IPS DF 19.7 (cell line): ENCODE results near the gene CASZ1.

Experiments
- DNase-seq: peaks from one replicate; pipeline ENCODE4 v3.0.0-alpha.2; 2013; ENCODE audit warnings: low read depth, low spot score

CASZ1 gene

GRCh38 chr1:10685196-10685807, 111.1 kb downstream of the CASZ1 start:
- DNase-seq = no peak

GRCh38 chr1:10684221-10684620, 112.2 kb downstream of the CASZ1 start:
- no peak for DNase-seq

DNA sequence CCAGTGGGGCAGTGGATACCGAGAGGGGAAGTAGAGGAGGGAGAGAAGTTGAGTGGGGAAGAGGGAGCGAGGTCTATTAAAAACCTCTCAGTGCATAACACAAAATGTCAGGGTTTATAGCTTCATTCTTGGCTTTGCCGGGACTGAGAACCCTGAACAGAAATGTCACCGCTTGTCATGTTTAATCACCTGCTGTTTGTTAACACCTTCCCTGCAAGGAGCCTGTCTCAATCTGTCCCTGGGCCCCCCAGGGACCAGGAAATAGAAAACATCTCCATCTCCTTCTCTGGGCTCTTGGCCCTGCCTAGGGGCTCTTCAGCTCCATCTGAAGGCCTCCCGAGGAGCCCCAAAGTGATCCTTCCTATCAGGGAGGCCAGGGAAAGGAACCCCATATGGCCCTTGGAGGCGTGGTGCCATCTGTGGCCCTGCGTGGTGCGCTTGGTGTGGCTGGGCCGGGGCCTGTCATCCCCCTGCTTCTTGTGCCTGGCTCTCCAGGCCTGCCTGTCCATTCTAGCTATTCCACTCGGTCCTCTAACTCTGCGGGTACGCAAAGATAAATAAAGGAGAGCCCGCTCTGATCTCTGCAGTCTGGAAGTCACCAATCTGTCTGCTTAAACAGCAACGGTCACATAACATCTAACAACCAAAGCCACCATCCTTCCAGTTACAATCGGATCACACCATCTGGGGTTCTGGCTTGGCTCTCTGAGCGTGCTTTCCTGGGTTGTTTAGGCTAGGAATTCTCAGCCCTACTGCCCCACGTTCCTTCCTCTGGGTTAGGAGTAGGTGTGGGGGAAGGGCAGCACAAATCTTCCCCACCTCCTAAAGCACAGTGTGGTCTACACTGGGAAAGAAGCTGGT, 113.8 kb downstream of the CASZ1 start:
- DNase-seq = no peak

DNA sequence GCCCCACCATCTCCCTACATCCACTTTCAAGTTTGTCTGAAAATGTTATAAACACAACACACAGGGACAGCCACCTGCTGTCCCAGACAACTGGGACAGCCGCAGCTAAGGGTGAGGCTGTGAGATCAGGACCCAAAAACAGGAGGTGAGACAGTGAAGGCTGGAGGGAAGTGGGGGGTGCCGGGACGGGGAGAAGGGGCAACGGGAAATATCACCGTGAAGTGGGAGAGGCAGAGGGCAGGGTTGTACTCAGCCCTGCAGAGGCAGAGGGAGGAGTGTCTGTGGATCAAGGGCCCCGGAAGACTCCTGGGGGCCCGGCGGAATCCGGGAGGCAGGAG, 114.4 kb downstream of the CASZ1 start:
- DNase-seq = no peak

- DNase-seq = no peak
Measured at GRCh38 chr1:10681296-10682107, 114.9 kb downstream of the CASZ1 start.

GRCh38 chr1:10680487-10680886, 116.0 kb downstream of the CASZ1 start:
- no peak for DNase-seq

DNA sequence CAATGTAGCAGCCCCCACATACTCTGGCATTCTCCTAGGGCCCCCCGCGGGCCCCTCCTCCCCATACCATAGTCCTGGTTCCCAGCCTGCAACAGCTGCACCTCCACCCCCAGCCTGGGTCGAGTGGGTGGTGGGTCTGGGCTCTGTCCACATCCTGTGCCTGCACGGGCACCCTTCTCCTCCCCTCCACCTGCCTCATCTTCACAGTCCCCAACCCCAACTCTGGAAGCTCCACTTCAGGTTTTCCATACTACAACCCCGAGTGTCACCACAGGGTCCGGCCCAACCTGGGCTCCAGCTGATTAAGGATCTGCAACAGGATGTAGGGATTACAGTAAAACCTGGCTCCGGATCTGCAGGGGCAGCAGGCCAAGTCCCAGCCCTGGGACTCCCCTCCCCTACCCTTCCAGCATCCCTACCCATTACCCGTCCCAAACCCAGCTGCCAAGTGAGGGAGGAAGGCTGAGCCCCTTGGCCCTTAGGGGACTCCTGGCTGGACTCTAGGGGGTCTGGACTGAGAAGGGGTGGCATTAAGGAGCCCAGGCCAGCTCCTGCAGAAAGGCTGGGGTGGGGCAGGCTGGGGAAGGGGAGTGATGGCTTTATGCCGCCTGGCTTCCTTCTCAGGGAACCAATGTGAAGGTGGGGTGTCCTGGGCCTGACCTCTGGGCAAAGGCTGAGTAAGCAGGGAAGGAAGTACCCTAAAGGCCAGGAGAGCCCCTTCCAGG, 116.8 kb downstream of the CASZ1 start:
- peak; percentile 88 for DNase-seq

DNA sequence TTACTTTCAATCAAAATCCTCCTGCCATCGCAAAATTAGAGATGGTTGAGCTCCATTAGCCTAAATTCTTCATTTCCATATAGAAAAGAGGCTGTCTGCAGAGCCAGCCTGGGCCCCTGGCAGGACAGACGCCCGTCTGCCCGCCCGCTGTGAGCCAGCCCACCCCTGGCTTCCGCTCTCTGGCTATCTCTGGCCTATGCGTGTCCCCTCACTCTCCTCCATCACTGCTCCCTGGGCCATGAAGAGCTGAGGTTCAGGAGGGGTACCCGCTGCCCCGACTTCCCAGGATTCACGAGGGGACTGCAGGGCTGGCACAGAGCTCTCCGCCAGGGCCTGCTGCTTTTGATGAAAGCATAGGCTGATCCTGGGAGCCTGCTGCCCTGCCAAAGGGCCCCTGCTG, 117.6 kb downstream of the CASZ1 start:
- no peak for DNase-seq

DNA sequence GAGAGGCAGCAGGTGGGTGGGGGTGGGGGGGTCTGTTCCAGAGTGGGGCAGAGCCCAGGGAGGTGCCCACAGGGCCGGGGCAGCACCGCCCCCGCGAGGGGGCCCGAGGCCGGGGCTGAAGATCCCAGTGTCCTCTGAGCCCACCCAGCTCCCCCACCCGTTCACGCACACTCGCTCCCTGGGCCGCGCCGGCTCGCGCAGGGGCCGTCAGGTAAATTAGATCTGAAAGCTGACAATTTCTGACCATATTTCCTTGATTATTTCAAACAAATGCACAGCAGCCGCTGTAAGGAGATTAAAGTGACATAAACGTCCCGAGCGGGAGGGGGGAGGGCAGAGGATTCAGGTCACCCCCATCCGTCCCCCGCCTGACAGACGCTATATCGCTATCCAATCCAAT, 118.0 kb downstream of the CASZ1 start:
- DNase-seq = no peak

- DNase-seq = no peak
Measured at GRCh38 chr1:10677491-10678391, 118.7 kb downstream of the CASZ1 start.

- no peak for DNase-seq
Measured at GRCh38 chr1:10676963-10677362, 119.5 kb downstream of the CASZ1 start.

DNA sequence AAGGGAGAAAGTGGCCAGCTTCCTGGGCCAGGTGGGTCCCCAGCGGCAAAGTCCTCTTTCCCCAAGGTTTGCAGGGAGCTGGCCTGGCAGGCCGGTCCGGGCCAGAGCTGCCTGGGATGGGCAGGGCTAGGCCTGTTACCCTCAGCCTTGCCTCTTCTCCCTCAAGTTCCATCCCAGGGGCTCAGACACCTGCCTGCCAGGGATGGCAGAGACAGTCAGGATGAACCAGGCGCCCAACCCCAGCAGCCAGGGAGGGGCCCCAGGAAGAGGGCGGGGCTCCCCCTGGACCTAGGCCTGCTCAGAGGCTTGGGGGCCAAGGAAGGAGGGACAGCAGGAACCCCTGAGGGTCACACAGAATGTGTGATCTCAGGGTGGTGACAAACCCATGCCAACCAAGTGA, 120.6 kb downstream of the CASZ1 start:
- DNase-seq = no peak

DNA sequence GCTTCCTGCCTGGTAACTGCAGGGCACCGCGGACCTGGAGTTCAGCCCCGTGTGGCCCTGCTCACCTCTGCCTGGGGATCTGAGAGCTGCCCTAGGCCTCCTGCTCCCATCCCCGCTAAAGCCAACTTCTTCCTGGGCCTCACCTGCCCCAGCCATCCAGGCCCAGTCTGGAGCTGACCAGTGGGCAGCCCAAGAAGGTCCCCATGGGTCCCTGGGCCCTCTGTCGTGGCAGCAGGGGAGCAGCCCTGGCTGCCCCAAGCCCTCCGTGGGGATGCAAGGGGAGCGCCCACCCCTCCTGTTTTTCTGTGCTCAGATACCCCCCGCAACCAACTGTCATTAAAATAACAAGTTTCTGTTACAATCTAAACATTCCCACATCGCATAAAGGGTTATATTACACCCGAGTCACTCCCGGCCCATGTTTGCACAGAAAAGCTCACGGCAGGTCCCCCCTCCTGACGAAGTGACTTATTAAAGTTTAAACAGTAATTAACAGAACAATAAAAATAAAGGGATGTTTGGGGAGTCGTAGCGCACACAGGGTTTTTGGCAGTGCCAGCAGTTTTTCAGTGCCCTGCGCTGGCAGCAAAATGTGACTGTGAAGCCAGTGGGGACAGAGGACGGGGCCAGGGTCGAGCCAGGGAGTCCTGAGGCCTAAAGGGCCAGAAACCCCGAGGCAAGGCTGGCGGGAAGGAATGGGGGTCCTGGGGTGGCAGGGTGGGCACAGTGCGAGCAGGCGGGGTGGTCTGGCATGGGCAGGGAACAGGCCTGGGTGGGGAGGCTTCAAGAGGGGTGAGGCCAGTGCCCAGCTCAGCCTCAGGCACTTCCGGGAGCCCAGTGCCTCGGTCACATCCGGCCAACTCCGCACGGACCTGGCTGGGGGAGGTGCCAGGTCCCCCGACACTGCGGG, 121.5 kb downstream of the CASZ1 start:
- no peak for DNase-seq

DNA sequence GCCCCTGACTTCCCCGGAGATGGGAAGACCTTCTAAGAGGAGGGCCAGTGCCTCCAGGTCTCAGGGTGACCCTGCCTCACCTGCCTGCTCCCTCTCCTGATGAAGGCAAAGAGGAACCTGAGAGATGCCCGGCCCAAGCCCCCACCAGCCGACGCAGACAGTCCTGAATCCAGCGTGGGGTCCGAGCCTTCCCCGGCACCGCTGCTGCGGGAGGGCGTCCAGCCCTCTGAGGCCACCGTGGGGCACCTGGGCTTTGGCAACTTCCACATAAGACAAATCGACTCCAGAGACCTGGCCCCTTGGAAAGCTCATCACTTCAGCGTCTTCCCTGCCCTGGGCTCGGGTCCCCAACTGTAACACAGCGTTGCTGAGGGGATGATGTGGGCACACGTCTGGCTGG, 122.2 kb downstream of the CASZ1 start:
- DNase-seq = no peak

- DNase-seq = no peak
Measured at GRCh38 chr1:10673109-10673711, 123.2 kb downstream of the CASZ1 start.

DNA sequence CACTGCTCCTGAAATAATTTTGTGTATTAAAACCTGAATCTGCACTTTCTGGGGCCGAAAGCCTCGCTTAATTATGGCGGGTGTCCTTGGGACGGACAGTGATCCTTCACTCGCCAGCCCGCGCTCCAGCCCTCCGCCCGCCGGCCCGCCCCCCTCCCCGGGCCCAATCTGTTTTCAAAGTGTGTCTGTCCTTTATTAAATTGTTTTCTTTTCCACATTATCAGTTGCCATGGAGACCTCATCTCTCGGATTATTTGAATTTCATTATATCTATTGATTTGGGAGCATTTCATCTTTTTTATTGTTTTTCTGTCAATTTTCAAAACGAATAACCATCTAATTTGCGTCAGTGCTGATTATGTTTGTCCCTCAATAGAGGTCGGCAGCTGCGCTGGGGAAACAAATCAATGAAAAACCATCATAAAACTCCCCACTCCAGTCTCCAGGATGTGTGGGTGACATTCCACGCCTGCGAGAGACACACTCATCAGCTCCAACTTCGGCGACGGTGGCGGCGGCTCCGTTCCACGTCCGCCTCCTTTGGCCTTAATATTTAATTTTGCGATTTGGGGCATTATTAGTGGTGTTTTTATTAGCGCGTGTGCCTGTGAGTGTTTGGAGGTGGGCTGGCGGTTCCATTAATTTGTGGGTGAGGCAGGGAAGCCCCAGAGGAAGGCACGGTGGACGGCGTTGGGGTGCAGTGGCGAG, 123.9 kb downstream of the CASZ1 start:
- DNase-seq = no peak

DNA sequence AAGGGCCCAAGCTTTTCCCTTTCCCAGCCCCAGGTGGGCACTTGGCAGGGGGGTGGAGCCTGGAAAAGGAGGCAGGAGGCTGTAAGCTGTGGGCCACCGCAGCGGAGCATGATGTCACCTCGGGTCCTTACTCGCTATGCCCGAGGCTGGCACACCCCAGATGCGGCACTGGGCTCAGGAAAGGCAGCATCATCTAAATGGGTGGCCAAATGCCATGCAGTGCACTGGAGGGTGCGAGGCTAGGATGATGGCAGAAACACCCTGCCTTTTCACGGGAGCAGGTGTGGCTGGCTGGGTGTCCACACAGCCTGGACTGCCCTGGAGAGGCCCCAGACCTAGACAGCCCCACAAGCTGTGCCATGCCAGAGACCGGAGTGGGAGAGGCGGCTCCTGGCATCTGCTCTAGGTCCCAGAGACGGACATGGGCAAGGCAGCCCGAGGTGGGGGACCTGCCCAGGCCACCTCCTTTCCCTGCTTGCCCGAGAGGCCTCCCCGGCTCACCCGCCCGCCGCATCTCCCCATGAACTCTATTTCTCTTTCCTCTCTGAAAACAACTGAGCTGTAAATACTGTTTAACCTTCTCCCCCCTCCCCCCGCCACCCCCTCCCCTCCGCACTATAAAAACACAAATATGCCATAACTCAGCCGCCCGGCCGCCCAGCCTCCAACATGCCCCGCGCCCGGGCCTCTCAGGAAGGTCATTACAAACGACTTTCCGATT, 124.7 kb downstream of the CASZ1 start:
- no peak for DNase-seq

DNA sequence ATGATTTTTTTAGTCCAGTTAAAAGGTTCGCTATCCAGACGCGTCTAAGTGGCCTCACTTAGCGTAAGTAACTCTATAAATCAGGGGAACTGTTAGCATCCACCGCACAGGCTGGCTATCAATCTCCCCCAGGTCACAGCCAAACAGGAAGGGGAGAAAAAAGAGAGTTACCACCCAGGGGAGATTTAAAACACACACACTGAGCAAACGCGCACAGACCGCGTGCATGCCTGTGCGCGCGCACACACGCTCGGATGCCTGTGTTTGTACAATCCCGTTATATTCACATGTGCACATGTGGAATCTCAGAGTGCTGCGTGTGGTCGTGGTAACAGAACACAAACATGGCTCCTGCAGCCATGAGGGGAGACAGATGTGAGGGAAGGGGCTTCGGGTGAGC, 125.4 kb downstream of the CASZ1 start:
- no peak for DNase-seq
